Breast epithelium (tissue), 4 donors: ENCODE measurements around the gene EML6. TPM values are rescaled to one million over a fixed set of nuclear protein-coding genes. Genes with fewer than 3 reads are reported as not detected.
A peak's percentile ranks its signal among the peaks of the same experiment; 100 is the strongest.
"Not testable (repeated sequence)": the region's sequence is repeated elsewhere in the genome, so short reads cannot be mapped to it uniquely, and the experiment has no call there.

Experiments
- DNase-seq, 2 donors: peaks; one replicate each; pipeline ENCODE4 v3.0.0-alpha.2; 2019; ENCODE audit warnings: low spot score in 2 of 2
- H3K27ac ChIP-seq, 2 donors: fragments of 200-600 bp; sonication (generic) in 1 of 2; one replicate each; pipeline ENCODE4 v1.5.1; 2016 to 2019; ENCODE audit warnings: mild to moderate bottlenecking in 1 of 2
- H3K27me3 ChIP-seq, 2 donors: fragments of 200-600 bp; sonication (generic) in 1 of 2; one replicate each; pipeline versions ENCODE4 v1.5.1 to v1.6.0; 2017 to 2019; ENCODE audit warnings: control low read depth in 1 of 2, mild to moderate bottlenecking in 1 of 2
- H3K36me3 ChIP-seq: fragments of 200-600 bp; one replicate; pipeline ENCODE4 v1.5.1; 2019
- H3K4me1 ChIP-seq, 2 donors: fragments of 200-600 bp; sonication (generic); one replicate each; pipeline ENCODE4 v1.5.1; 2016 to 2019; ENCODE audit warnings: control low read depth in 1 of 2
- H3K4me3 ChIP-seq, 3 donors: fragments of 200-600 bp; sonication (generic); 1 replicate in 2 of 3; 2 replicates in 1 of 3; pipeline ENCODE4 v1.5.1; 2016 to 2019; ENCODE audit warnings: mild to moderate bottlenecking in 3 of 3, moderate library complexity in 2 of 3
- H3K9me3 ChIP-seq, 2 donors: fragments of 200-600 bp; sonication (generic) in 1 of 2; one replicate each; pipeline ENCODE4 v1.5.1; 2016 to 2019; ENCODE audit warnings: control low read depth in 1 of 2
- POLR2A ChIP-seq: fragments of 450-650 bp; IDR thresholded peaks from one replicate; pipeline ENCODE4 v1.6.1; 2016; ENCODE audit warnings: antibody characterized with exemption, mild to moderate bottlenecking, moderate library complexity
- POLR2AphosphoS5 ChIP-seq, 3 donors: sonication (generic); formaldehyde crosslinking; IDR thresholded peaks; one replicate each; pipeline ENCODE4 v1.6.1; 2017; ENCODE audit warnings: antibody characterized with exemption in 3 of 3
- intact Hi-C: fragments of 100-400 bp; cut with DNase I; formaldehyde crosslinking; loops from one replicate; pipeline ENCODE4 v1.15.1; 2023; ENCODE audit warnings: low total_unique reads
- total RNA-seq, 3 donors: library from RNA; depleted of rRNA; stranded (reverse); fragments of >200 nt; gene quantifications; one replicate each; pipeline ENCODE4 v1.1.0, GENCODE V29; 2016
- TF ChIP-seq, protein P1 (sequence below), 3 donors: fragments of 450-650 bp; IDR thresholded peaks; one replicate each; pipeline ENCODE4 v1.5.1; 2016 to 2017; ENCODE audit warnings: antibody characterized with exemption in 3 of 3, mild to moderate bottlenecking in 3 of 3, moderate library complexity in 3 of 3

EML6 gene
- total RNA-seq, 3 donors from 2014 or later = 1.9 to 5.9 (median 2.3) TPM

- Histone ChIP-seq H3K36me3 (no peaks in the 10 kb centered on the region), H3K27ac (peak overlapping the region; percentile 33 to 63), H3K4me1 (peaks cover 0 to 23% of the 10 kb centered on the region in 2 donors), H3K9me3 (no peaks in the 10 kb centered on the region), H3K27me3 (no peaks in the 10 kb centered on the region), H3K4me3 (no peak overlapping the region)
- no peak for DNase-seq
- no peak for TF ChIP-seq POLR2A
- TF ChIP-seq POLR2AphosphoS5 (IDR thresholded peaks at IDR 0.05) = no peak
- TF ChIP-seq, protein P1, sequence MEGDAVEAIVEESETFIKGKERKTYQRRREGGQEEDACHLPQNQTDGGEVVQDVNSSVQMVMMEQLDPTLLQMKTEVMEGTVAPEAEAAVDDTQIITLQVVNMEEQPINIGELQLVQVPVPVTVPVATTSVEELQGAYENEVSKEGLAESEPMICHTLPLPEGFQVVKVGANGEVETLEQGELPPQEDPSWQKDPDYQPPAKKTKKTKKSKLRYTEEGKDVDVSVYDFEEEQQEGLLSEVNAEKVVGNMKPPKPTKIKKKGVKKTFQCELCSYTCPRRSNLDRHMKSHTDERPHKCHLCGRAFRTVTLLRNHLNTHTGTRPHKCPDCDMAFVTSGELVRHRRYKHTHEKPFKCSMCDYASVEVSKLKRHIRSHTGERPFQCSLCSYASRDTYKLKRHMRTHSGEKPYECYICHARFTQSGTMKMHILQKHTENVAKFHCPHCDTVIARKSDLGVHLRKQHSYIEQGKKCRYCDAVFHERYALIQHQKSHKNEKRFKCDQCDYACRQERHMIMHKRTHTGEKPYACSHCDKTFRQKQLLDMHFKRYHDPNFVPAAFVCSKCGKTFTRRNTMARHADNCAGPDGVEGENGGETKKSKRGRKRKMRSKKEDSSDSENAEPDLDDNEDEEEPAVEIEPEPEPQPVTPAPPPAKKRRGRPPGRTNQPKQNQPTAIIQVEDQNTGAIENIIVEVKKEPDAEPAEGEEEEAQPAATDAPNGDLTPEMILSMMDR (IDR thresholded peaks at IDR 0.05) = no peak
- intact Hi-C loops = no loop called here
Measured at GRCh38 chr2:54983345-54984220, 260.1 kb downstream of the EML6 start.

DNA sequence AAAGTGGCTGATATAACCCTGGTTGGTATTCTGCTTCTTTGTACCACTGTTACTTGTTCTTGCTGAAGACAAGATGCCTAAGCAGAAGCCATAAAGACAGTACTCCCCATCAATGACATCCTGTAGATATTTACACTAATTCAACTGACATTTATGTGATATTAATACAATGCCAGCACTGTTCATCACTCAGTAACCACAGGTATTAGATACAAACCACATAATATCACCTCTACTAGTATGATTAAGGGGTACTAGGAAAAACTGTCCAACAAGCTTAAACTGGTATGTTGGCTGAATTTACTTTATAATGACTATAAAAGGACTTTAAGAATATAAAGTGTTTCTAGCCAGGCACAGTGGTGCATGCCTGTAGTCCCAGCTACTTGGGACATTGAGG, 261.0 kb downstream of the EML6 start:
- peak overlapping the region in 1 of 2 donors; percentile 63 for H3K27ac ChIP-seq
- H3K27me3 ChIP-seq = no peaks in the 10 kb centered on the region
- H3K4me3 ChIP-seq = no peak overlapping the region
- DNase-seq = no peak
- H3K36me3 ChIP-seq = no peaks in the 10 kb centered on the region
- peaks cover 0 to 21% of the 10 kb centered on the region in 2 donors for H3K4me1 ChIP-seq
- no peaks in the 10 kb centered on the region for H3K9me3 ChIP-seq
- intact Hi-C loops = no loop called here
- TF ChIP-seq, protein P1 (IDR thresholded peaks at IDR 0.05) = no peak
- TF ChIP-seq POLR2AphosphoS5 (IDR thresholded peaks at IDR 0.05) = no peak
- TF ChIP-seq POLR2A = no peak

- H3K4me3 ChIP-seq = no peak overlapping the region
- no peaks in the 10 kb centered on the region for H3K36me3 ChIP-seq
- no peaks in the 10 kb centered on the region for H3K27me3 ChIP-seq
- no peaks in the 10 kb centered on the region for H3K9me3 ChIP-seq
- intact Hi-C loops = no loop called here
- no peak for TF ChIP-seq POLR2AphosphoS5 (IDR thresholded peaks at IDR 0.05)
- no peak for TF ChIP-seq POLR2A
- TF ChIP-seq, protein P1 (IDR thresholded peaks at IDR 0.05) = no peak
- H3K4me1 ChIP-seq = peaks cover 0 to 14% of the 10 kb centered on the region in 2 donors
- DNase-seq = no peak
- peak overlapping the region in 1 of 2 donors; percentile 31 for H3K27ac ChIP-seq
Measured at GRCh38 chr2:54986264-54986663, 262.8 kb downstream of the EML6 start.

DNA sequence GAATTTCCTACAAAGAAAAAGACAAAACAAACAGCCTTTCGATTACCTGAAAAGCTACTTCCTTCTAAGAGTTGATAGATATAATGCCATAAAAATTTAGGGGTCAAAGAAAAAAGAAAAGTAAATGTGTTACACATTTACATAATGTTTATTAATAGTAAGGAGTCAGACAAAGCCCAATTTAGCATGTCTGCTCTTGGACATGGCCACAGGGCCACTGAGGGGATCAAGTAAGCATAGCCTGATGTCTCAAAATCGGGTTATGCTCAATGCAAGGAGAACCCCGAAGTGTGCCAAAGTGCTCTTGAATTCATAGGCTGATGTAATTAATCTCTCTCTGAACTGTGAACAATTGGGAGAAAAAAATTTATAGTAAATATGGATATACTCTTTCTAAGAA, 265.1 kb downstream of the EML6 start:
- DNase-seq = no peak
- peaks cover 0 to 6% of the 10 kb centered on the region in 2 donors for H3K4me1 ChIP-seq
- no peaks in the 10 kb centered on the region for H3K36me3 ChIP-seq
- H3K27me3 ChIP-seq = no peaks in the 10 kb centered on the region
- no peak for TF ChIP-seq POLR2AphosphoS5 (IDR thresholded peaks at IDR 0.05)
- no peak for TF ChIP-seq POLR2A
- TF ChIP-seq, protein P1 (IDR thresholded peaks at IDR 0.05) = no peak
- intact Hi-C loops = no loop called here
- no peak overlapping the region for H3K27ac ChIP-seq
- no peak overlapping the region for H3K4me3 ChIP-seq
- no peaks in the 10 kb centered on the region for H3K9me3 ChIP-seq

GRCh38 chr2:54990694-54991093, 267.2 kb downstream of the EML6 start:
- H3K9me3 ChIP-seq, DNase-seq, H3K4me1 ChIP-seq, H3K36me3 ChIP-seq, H3K27ac ChIP-seq, H3K27me3 ChIP-seq, H3K4me3 ChIP-seq, intact Hi-C loops: not testable (repeated sequence)
